ENCODE results near the gene OSBP2.
A peak's percentile ranks its signal among the peaks of the same experiment; 100 is the strongest.
"Not testable (repeated sequence)": the region's sequence is repeated elsewhere in the genome, so short reads cannot be mapped to it uniquely, and the experiment has no call there.

Gene OSBP2

GRCh38 chr22:30679895-30680690 is 14.6 kb upstream of the OSBP2 start:
- not testable (repeated sequence) for DNase-seq

GRCh38 chr22:30680991-30681770 is 13.5 kb upstream of the OSBP2 start:
- DNase-seq = no peak

GRCh38 chr22:30681831-30682230 is 12.8 kb upstream of the OSBP2 start:
- DNase-seq = no peak

GRCh38 chr22:30685178-30685577 is 9.5 kb upstream of the OSBP2 start:
- no peak for DNase-seq

GRCh38 chr22:30687358-30687757 is 7.3 kb upstream of the OSBP2 start:
- DNase-seq = no peak

- DNase-seq = no peak
These were observed 5.1 kb upstream of the OSBP2 start for GRCh38 chr22:30689622-30690021.

GRCh38 chr22:30691204-30691603 is 3.5 kb upstream of the OSBP2 start:
- DNase-seq = no peak

GRCh38 chr22:30694171-30694639 is 469 bp upstream of the OSBP2 start:
- DNase-seq = peak; percentile 18

- DNase-seq = no peak
These were observed 727 bp downstream of the OSBP2 start for GRCh38 chr22:30695351-30695851.

GRCh38 chr22:30695871-30696655 is 1.4 kb downstream of the OSBP2 start:
- DNase-seq = no peak

GRCh38 chr22:30697975-30698374 is 3.3 kb downstream of the OSBP2 start:
- no peak for DNase-seq

- DNase-seq = peak; percentile 67
These were observed 7.2 kb downstream of the OSBP2 start for GRCh38 chr22:30701872-30702271.

- DNase-seq = no peak
These were observed 8.2 kb downstream of the OSBP2 start for GRCh38 chr22:30702856-30703255.

GRCh38 chr22:30704978-30705377 is 10.3 kb downstream of the OSBP2 start:
- DNase-seq = no peak

- DNase-seq = peak; percentile 88
These were observed 11.3 kb downstream of the OSBP2 start for GRCh38 chr22:30705710-30706651.

- DNase-seq = not testable (repeated sequence)
These were observed 15.3 kb downstream of the OSBP2 start for GRCh38 chr22:30709980-30710379.

- DNase-seq = no peak
These were observed 17.4 kb downstream of the OSBP2 start for GRCh38 chr22:30712094-30712493.

GRCh38 chr22:30714062-30714461 is 19.4 kb downstream of the OSBP2 start:
- no peak for DNase-seq

GRCh38 chr22:30717331-30717921 is 22.8 kb downstream of the OSBP2 start:
- DNase-seq = peak; percentile 88

GRCh38 chr22:30717952-30718351 is 23.3 kb downstream of the OSBP2 start:
- DNase-seq = no peak

GRCh38 chr22:30718491-30718890 is 23.8 kb downstream of the OSBP2 start:
- no peak for DNase-seq

Data from fibroblast of skin of right biceps (primary cell).